HepG2 (cell line): ENCODE results near the gene ZNF207. TPM values are rescaled to one million over a fixed set of nuclear protein-coding genes. Genes with fewer than 3 reads are reported as not detected.
A peak's percentile ranks its signal among the peaks of the same experiment; 100 is the strongest.

ENCODE experiments used
- ARID4A ChIP-seq: sonication (generic); formaldehyde crosslinking; IDR thresholded peaks from 2 replicates; pipeline ENCODE4 v1.5.0; 2020; ENCODE audit warnings: mild to moderate bottlenecking, missing genetic modification reagents, borderline replicate concordance
- DZIP1 ChIP-seq: sonication (generic); formaldehyde crosslinking; IDR thresholded peaks from 2 replicates; pipeline ENCODE4 v1.5.0; 2020; ENCODE audit warnings: mild to moderate bottlenecking, missing genetic modification reagents
- KMT2B ChIP-seq: IDR thresholded peaks from 2 replicates; pipeline ENCODE4 v1.6.1; 2016; ENCODE audit warnings: missing genetic modification reagents, missing compliant biosample characterization
- NFIB ChIP-seq: sonication (generic); formaldehyde crosslinking; IDR thresholded peaks from 2 replicates; pipeline ENCODE4 v1.9.0; 2021; ENCODE audit warnings: missing genetic modification reagents, mild to moderate bottlenecking, borderline replicate concordance
- PPARG ChIP-seq: conservative IDR thresholded peaks from 2 replicates; pipeline ENCODE4 v1.6.1; 2016; ENCODE audit warnings: missing biosample characterization, missing genetic modification reagents
- THAP7 ChIP-seq: sonication (generic); formaldehyde crosslinking; IDR thresholded peaks from 2 replicates; pipeline ENCODE4 v1.8.1; 2023; ENCODE audit warnings: mild to moderate bottlenecking, missing genetic modification reagents
- XRCC5 ChIP-seq: fragments of 200-400 bp; formaldehyde crosslinking; optimal IDR thresholded peaks from 2 replicates; pipeline ENCODE3; 2017; ENCODE audit warnings: mild to moderate bottlenecking, low read length
- ZBTB34 ChIP-seq: sonication (generic); formaldehyde crosslinking; IDR thresholded peaks from 2 replicates; pipeline ENCODE4 v1.8.0; 2022; ENCODE audit warnings: mild to moderate bottlenecking, missing genetic modification reagents
- ZBTB42 ChIP-seq: sonication (generic); formaldehyde crosslinking; IDR thresholded peaks from 2 replicates; pipeline ENCODE4 v1.5.0; 2020; ENCODE audit warnings: mild to moderate bottlenecking, missing genetic modification reagents
- ZKSCAN8 ChIP-seq: IDR thresholded peaks from 2 replicates; pipeline ENCODE4 v1.6.1; 2016; ENCODE audit warnings: borderline replicate concordance, missing genetic modification reagents, missing compliant biosample characterization
- ZNF143 ChIP-seq: sonication (generic); formaldehyde crosslinking; IDR thresholded peaks from 2 replicates; pipeline ENCODE4 v1.4.0; 2020; ENCODE audit warnings: missing genetic modification reagents
- ZNF292 ChIP-seq: sonication (generic); formaldehyde crosslinking; IDR thresholded peaks from 2 replicates; pipeline ENCODE4 v1.8.1; 2022; ENCODE audit warnings: mild to moderate bottlenecking, low read depth, missing genetic modification reagents, borderline replicate concordance
- ZNF614 ChIP-seq: IDR thresholded peaks from 2 replicates; pipeline ENCODE4 v1.6.1; 2018; ENCODE audit warnings: missing biosample characterization, missing genetic modification reagents, inconsistent platforms, borderline replicate concordance
- ZNF678 ChIP-seq: sonication (generic); formaldehyde crosslinking; IDR thresholded peaks from 2 replicates; pipeline ENCODE4 v1.4.0; 2020; ENCODE audit warnings: mild to moderate bottlenecking, missing genetic modification reagents
- ZNF703 ChIP-seq: sonication (generic); formaldehyde crosslinking; IDR thresholded peaks from 2 replicates; pipeline ENCODE4 v1.5.1; 2020; ENCODE audit warnings: missing genetic modification reagents, mild to moderate bottlenecking, moderate library complexity, borderline replicate concordance
- ZNF761 ChIP-seq: sonication (generic); formaldehyde crosslinking; conservative IDR thresholded peaks from 2 replicates; pipeline ENCODE4 v1.4.0; 2020; ENCODE audit warnings: mild to moderate bottlenecking, missing genetic modification reagents
- ZUFSP ChIP-seq: sonication (generic); formaldehyde crosslinking; IDR thresholded peaks from 2 replicates; pipeline ENCODE4 v1.9.0; 2021; ENCODE audit warnings: missing genetic modification reagents, mild to moderate bottlenecking, borderline replicate concordance
- polyA plus RNA-seq, 8 experiments: library from polyadenylated mRNA; depleted of rRNA in 3 of 8; stranded (reverse) in 7 of 8; unstranded in 1 of 8; fragments of >200 nt; fragmentation: Illumina TruSeq in 4 of 8; extraction: Trizol in 4 of 8; gene quantifications; 2 replicates each; pipeline versions ENCODE4 v1.2.1 to v1.2.3, GENCODE V29; 2011 to 2016; ENCODE audit warnings: low read depth in 4 of 8, missing spikeins in 1 of 8, mixed read lengths in 1 of 8; ENCODE audit not compliant: insufficient read depth in 1 of 8
- total RNA-seq, 5 experiments: library from RNA; depleted of rRNA; stranded (reverse); fragments of >200 nt; fragmentation: Illumina TruSeq; extraction: Trizol; gene quantifications; 2 replicates each; pipeline ENCODE4 v1.2.3, GENCODE V29; 2016; ENCODE audit warnings: low read depth in 1 of 5

ZNF207 gene
- total and polyA plus RNA-seq, 2 of the 13 experiments (the other 11 are each of a cell fraction or from before 2014, with no cell fraction given): 150 to 164 TPM

- no peak for TF ChIP-seq DZIP1 (CRISPR knock-in tag)
- TF ChIP-seq XRCC5: no peak
- no peak for TF ChIP-seq ZKSCAN8
- no peak for TF ChIP-seq ZNF678 (CRISPR knock-in tag)
- peak; percentile 91 for TF ChIP-seq ZNF143 (CRISPR knock-in tag)
- no peak for TF ChIP-seq ZNF703 (CRISPR knock-in tag)
- no peak; the same call in 1 of the 2 replicates for TF ChIP-seq ZNF614 (CRISPR knock-in tag)
- no peak for TF ChIP-seq ZNF292 (CRISPR knock-in tag)
- 0 out of 2 replicates have a peak, but pooled peaks have one; percentile 69 for TF ChIP-seq ZBTB42 (CRISPR knock-in tag)
- no peak for TF ChIP-seq NFIB (CRISPR knock-in tag)
- TF ChIP-seq ARID4A (CRISPR knock-in tag): peak; percentile 78
- TF ChIP-seq KMT2B (CRISPR knock-in tag): peak; percentile 37; the same call in 1 of the 2 replicates
- TF ChIP-seq THAP7 (CRISPR knock-in tag): no peak; the same call in 1 of the 2 replicates
- TF ChIP-seq PPARG (CRISPR knock-in tag): no peak
- TF ChIP-seq ZBTB34 (CRISPR knock-in tag): no peak
- TF ChIP-seq ZNF761 (CRISPR knock-in tag): no peak
- TF ChIP-seq ZUFSP (CRISPR knock-in tag): no peak
Observed at GRCh38 chr17:32349854-32350665, at the start of gene ZNF207 (continued).
